HEK293 (cell line): ENCODE measurements around the gene COA8.
A peak's percentile ranks its signal among the peaks of the same experiment; 100 is the strongest.

Experiments
- ATF2 ChIP-seq: fragments of 450-650 bp; formaldehyde crosslinking; IDR thresholded peaks from 2 replicates; pipeline ENCODE4 v1.5.1; 2016; ENCODE audit warnings: missing biosample characterization, missing genetic modification characterization, low read depth
- EGR2 ChIP-seq: fragments of 450-650 bp; formaldehyde crosslinking; IDR thresholded peaks from 2 replicates; pipeline ENCODE4 v1.5.1; 2016; ENCODE audit warnings: low read depth, missing biosample characterization, missing genetic modification characterization
- GLI4 ChIP-seq: fragments of 450-650 bp; formaldehyde crosslinking; IDR thresholded peaks from 2 replicates; pipeline ENCODE4 v1.5.1; 2016; ENCODE audit warnings: missing biosample characterization, missing genetic modification characterization
- GLIS2 ChIP-seq: fragments of 450-650 bp; formaldehyde crosslinking; IDR thresholded peaks from 2 replicates; pipeline ENCODE4 v1.5.1; 2016; ENCODE audit warnings: missing biosample characterization, missing genetic modification characterization
- KLF10 ChIP-seq: fragments of 450-650 bp; IDR thresholded peaks from 2 replicates; pipeline ENCODE4 v1.5.1; 2018; ENCODE audit warnings: missing biosample characterization, mild to moderate bottlenecking, missing genetic modification characterization
- KLF17 ChIP-seq: fragments of 450-650 bp; formaldehyde crosslinking; IDR thresholded peaks from 2 replicates; pipeline ENCODE4 v1.5.1; 2016; ENCODE audit warnings: missing biosample characterization, missing genetic modification characterization
- PRDM1 ChIP-seq: fragments of 450-650 bp; formaldehyde crosslinking; IDR thresholded peaks from 2 replicates; pipeline ENCODE4; 2016; ENCODE audit warnings: missing biosample characterization, missing genetic modification characterization
- SCRT2 ChIP-seq: fragments of 450-650 bp; formaldehyde crosslinking; IDR thresholded peaks from 2 replicates; pipeline ENCODE4 v1.5.1; 2016; ENCODE audit warnings: missing biosample characterization, missing genetic modification characterization
- ZBTB20 ChIP-seq: fragments of 450-650 bp; formaldehyde crosslinking; IDR thresholded peaks from 2 replicates; pipeline ENCODE4 v1.5.1; 2016; ENCODE audit warnings: missing biosample characterization, missing genetic modification characterization
- ZBTB49 ChIP-seq: fragments of 450-650 bp; formaldehyde crosslinking; IDR thresholded peaks from 2 replicates; pipeline ENCODE4 v1.5.1; 2016; ENCODE audit warnings: missing biosample characterization, missing genetic modification characterization, low read depth
- ZBTB6 ChIP-seq: fragments of 450-650 bp; formaldehyde crosslinking; IDR thresholded peaks from 2 replicates; pipeline ENCODE4 v1.5.1; 2017; ENCODE audit warnings: missing biosample characterization, missing genetic modification characterization
- ZEB2 ChIP-seq: fragments of 450-650 bp; formaldehyde crosslinking; IDR thresholded peaks from 2 replicates; pipeline ENCODE4 v1.5.1; 2016; ENCODE audit warnings: missing biosample characterization, missing genetic modification characterization
- ZFP41 ChIP-seq: fragments of 450-650 bp; formaldehyde crosslinking; IDR thresholded peaks from 2 replicates; pipeline ENCODE4 v1.5.1; 2016; ENCODE audit warnings: missing biosample characterization, missing genetic modification characterization, borderline replicate concordance
- ZIC2 ChIP-seq: fragments of 450-650 bp; formaldehyde crosslinking; IDR thresholded peaks from 2 replicates; pipeline ENCODE4 v1.5.1; 2016; ENCODE audit warnings: missing biosample characterization, missing genetic modification characterization
- ZNF132 ChIP-seq: fragments of 450-650 bp; formaldehyde crosslinking; IDR thresholded peaks from 2 replicates; pipeline ENCODE4 v1.5.1; 2017; ENCODE audit warnings: missing biosample characterization, missing genetic modification characterization, borderline replicate concordance
- ZNF133 ChIP-seq: fragments of 450-650 bp; formaldehyde crosslinking; IDR thresholded peaks from 2 replicates; pipeline ENCODE4 v1.5.1; 2016; ENCODE audit warnings: missing biosample characterization, missing genetic modification characterization
- ZNF214 ChIP-seq: fragments of 450-650 bp; formaldehyde crosslinking; IDR thresholded peaks from 2 replicates; pipeline ENCODE4 v1.5.1; 2017; ENCODE audit warnings: missing biosample characterization, mild to moderate bottlenecking, missing genetic modification characterization, borderline replicate concordance
- ZNF394 ChIP-seq: fragments of 450-650 bp; formaldehyde crosslinking; IDR thresholded peaks from 2 replicates; pipeline ENCODE4 v1.5.1; 2016; ENCODE audit warnings: missing biosample characterization, missing genetic modification characterization, mild to moderate bottlenecking, moderate library complexity, borderline replicate concordance
- ZNF501 ChIP-seq: fragments of 450-650 bp; formaldehyde crosslinking; IDR thresholded peaks from 2 replicates; pipeline ENCODE4 v1.5.1; 2016; ENCODE audit warnings: missing biosample characterization, missing genetic modification characterization
- ZNF514 ChIP-seq: fragments of 450-650 bp; formaldehyde crosslinking; IDR thresholded peaks from 2 replicates; pipeline ENCODE4 v1.5.1; 2016; ENCODE audit warnings: missing biosample characterization, missing genetic modification characterization
- ZNF518A ChIP-seq: fragments of 450-650 bp; formaldehyde crosslinking; conservative IDR thresholded peaks from 2 replicates; pipeline ENCODE4 v1.5.1; 2016; ENCODE audit warnings: low read depth, missing biosample characterization, missing genetic modification characterization
- ZNF544 ChIP-seq: fragments of 450-650 bp; formaldehyde crosslinking; IDR thresholded peaks from 2 replicates; pipeline ENCODE4 v1.5.0; 2017; ENCODE audit warnings: missing biosample characterization, missing genetic modification characterization
- ZNF677 ChIP-seq: fragments of 450-650 bp; IDR thresholded peaks from 2 replicates; pipeline ENCODE4 v1.5.0; 2018; ENCODE audit warnings: missing biosample characterization, mild to moderate bottlenecking, missing genetic modification characterization, moderate library complexity
- ZNF707 ChIP-seq: fragments of 450-650 bp; formaldehyde crosslinking; IDR thresholded peaks from 2 replicates; pipeline ENCODE4 v1.5.1; 2016; ENCODE audit warnings: missing biosample characterization, missing genetic modification characterization
- ZSCAN18 ChIP-seq: fragments of 450-650 bp; formaldehyde crosslinking; IDR thresholded peaks from 2 replicates; pipeline ENCODE4 v1.5.1; 2016; ENCODE audit warnings: missing biosample characterization, missing genetic modification characterization
- ZSCAN4 ChIP-seq: fragments of 450-650 bp; formaldehyde crosslinking; IDR thresholded peaks from 2 replicates; pipeline ENCODE4 v1.5.1; 2017; ENCODE audit warnings: missing biosample characterization, missing genetic modification characterization

COA8 gene

GRCh38 chr14:103606963-103607668 lies 44.4 kb downstream of the COA8 start (continued):
- TF ChIP-seq ZSCAN4 (tag by site-specific recombination) (peak; percentile 49), ZBTB49 (tag by site-specific recombination) (no peak), ZIC2 (tag by site-specific recombination) (peak; percentile 98), ATF2 (no peak), GLI4 (tag by site-specific recombination) (no peak), ZNF514 (tag by site-specific recombination) (no peak), SCRT2 (tag by site-specific recombination) (no peak), PRDM1 (tag by site-specific recombination) (no peak), ZFP41 (no peak), ZNF132 (tag by site-specific recombination) (no peak), KLF10 (tag by site-specific recombination) (no peak), ZBTB20 (tag by site-specific recombination) (peak; percentile 26; the same call in 1 of the 2 replicates), ZBTB6 (tag by site-specific recombination) (no peak), ZNF544 (tag by site-specific recombination) (no peak), KLF17 (tag by site-specific recombination) (0 out of 2 replicates have a peak, but pooled peaks have one; percentile 44), ZNF214 (tag by site-specific recombination) (no peak), ZEB2 (tag by site-specific recombination) (0 out of 2 replicates have a peak, but pooled peaks have one; percentile 43), EGR2 (tag by site-specific recombination) (no peak), GLIS2 (tag by site-specific recombination) (peak; percentile 20; the same call in 1 of the 2 replicates), ZNF394 (tag by site-specific recombination) (no peak), ZNF707 (tag by site-specific recombination) (no peak), ZNF501 (tag by site-specific recombination) (no peak), ZNF518A (tag by site-specific recombination) (no peak), ZNF677 (tag by site-specific recombination) (peak; percentile 96), ZSCAN18 (tag by site-specific recombination) (no peak), ZNF133 (tag by site-specific recombination) (no peak)
